GM04504 (cell line): ENCODE data around the gene DHRS2.
"Not testable (repeated sequence)": the region's sequence is repeated elsewhere in the genome, so short reads cannot be mapped to it uniquely, and the experiment has no call there.

ENCODE experiments used
- DNase-seq: peaks from one replicate; pipeline ENCODE4 v3.0.0-alpha.2; 2012; ENCODE audit warnings: low read depth

The DHRS2 gene

DNA sequence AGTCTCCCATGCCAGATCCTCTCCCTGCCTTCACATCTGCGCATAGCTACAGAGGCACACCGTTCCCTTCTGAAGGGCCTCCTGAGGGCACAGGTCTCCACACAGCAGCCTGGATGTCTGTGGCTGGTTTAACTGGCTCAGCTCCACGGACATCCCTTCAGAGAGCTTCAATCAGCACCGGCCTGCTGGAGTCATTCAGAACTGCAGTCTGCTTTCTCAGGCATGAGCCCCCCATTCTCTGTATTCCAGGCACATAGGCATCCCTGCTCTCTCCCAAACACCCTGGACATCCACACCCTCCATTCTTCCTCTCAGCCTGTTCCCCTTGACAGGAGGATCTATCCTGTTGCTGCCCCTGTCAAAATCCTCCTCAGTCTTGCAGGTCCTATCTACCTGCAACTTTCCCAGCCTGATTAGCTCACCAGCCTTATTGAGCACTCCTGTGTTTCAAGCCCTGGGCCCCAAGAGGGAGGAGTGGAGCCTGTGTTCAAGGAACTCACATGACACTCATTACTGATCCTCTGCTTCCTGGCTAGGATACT is 2.9 kb upstream of the DHRS2 start:
- no peak for DNase-seq

DNA sequence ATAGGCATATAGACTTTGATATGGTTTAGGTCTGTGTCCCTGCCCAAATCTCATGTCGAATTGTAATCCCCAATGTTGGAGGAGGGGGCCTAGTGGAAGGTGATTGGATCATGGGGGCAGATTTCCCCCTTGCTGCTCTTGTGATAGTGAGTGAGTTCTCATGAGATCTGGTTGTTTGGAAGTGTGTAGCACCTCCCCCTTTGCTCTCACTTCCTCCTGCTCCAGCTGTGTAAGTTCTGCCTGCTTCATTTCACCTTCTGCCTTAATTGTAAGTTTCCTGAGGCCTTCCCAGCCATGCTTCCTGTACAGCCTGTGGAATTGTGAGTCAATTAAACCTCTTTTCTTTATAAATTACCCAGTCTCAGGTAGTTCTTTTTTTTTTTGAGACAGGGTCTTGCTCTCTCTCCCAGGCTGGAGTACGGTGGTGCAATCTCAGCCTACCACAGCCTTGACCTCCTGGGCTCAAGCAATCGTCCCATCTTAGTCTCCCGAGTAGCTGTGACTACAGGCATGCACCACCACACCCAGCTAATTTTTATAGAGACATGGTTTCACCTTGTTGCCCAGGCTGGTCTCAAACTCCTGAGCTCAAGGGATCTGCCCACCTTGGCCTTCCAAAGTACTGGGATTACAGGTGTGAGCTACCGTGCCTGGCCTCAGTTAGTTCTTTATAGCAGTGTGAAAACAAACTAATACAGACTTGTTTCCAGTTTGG is 1.3 kb upstream of the DHRS2 start:
- not testable (repeated sequence) for DNase-seq

DNA sequence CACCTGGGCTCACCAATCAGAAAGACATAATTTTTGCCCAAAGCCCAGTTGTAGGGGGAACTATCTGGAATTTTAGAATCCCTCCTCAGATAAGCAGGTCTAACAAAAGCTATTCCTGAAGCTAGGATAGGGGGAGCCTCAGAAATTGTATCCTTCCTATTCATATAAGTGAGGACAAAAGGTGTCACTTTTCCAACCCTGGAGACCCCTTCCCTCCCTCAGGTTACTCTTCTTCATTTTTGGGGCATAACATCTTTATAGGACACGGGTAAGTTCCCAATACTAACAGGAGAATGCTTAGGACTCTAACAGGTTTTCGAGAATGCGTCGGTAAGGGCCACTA is 1.1 kb downstream of the DHRS2 start:
- DNase-seq, result not testable (repeated sequence)

DNA sequence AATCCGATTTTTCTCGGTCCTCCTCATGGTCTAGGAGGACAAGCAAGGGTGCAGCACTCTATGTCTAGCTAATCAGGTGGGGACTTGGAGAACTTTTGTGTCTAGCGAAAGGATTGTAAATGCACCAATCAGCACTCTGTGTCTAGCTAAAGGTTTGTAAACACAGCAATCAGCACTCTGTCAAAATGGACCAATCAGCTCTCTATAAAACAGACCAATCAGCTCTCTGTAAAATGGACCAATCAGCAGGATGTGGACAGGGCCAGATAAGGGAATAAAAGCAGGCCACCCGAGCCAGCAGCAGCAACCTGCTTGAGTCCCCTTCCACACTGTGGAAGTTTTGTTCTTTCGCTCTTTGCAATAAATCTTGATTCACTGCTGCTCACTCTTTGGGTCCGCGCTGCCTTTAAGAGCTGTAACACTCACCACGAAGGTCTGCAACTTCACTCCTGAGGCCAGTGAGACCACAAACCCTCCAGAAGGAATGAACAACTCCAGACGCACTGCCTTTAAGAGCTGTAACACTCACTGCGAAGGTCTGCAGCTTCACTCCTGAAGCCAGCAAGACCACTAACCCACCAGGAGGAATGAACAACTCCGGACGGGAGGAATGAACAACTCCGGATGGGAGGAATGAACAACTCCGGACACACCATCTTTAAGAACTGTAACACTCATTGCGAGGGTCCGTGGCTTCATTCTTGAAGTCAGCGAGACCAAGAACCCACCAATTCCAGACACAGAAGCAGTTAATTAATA is 1.7 kb downstream of the DHRS2 start:
- not testable (repeated sequence) for DNase-seq

DNA sequence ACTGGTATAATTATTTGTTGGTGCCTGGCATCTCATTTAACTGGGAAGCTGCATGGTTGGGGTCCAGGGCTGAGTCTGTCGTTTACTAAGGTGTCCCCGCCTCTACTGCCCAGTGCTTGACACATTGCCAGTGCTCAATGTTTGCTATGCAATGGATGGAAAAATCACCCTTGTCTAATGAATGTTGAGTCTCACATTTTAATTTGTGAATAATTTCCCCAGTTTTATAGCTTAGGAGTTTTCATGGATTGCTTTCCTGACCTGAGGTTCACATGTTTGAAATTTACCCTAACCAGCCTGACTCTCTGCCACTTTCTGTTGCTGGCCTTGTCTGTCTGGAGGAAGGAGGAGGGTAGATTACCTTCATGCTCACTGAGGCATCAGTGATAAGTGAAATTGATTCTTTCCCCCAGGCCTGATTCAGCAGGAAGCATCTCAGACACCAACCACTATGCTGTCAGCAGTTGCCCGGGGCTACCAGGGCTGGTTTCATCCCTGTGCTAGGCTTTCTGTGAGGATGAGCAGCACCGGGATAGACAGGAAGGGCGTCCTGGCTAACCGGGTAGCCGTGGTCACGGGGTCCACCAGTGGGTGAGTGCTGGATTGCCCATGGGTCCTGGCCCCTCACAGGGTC is 2.4 kb downstream of the DHRS2 start:
- DNase-seq, result no peak

DNA sequence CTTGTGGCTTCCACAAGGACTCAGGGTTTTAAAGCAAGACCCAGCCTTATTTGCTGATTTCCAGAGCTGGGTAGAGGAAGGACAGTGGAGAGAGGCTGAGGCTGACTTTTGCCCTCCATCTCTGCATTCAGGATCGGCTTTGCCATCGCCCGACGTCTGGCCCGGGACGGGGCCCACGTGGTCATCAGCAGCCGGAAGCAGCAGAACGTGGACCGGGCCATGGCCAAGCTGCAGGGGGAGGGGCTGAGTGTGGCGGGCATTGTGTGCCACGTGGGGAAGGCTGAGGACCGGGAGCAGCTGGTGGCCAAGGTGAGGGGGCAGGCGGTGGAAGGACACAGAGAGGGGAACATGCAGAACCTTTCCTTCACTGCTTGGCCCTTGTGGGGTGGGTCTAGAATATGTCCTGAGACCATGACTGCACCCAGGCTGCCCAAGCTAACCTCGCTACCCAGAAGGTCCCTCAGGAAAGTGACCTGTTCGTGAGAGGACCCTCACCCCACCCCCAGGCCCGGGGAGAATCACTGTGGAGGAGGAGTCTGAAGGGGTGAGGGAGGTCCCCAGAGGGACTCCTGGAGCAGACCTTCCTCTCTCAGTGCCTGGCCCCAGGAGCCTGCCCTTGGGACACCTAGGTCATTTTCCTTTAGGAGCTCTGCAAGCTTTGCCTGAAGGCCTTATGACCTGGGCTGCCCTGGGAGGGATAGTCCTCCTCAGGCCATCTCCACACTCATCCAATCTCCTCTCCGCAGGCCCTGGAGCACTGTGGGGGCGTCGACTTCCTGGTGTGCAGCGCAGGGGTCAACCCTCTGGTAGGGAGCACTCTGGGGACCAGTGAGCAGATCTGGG is 3.1 kb downstream of the DHRS2 start:
- DNase-seq, result no peak

DNA sequence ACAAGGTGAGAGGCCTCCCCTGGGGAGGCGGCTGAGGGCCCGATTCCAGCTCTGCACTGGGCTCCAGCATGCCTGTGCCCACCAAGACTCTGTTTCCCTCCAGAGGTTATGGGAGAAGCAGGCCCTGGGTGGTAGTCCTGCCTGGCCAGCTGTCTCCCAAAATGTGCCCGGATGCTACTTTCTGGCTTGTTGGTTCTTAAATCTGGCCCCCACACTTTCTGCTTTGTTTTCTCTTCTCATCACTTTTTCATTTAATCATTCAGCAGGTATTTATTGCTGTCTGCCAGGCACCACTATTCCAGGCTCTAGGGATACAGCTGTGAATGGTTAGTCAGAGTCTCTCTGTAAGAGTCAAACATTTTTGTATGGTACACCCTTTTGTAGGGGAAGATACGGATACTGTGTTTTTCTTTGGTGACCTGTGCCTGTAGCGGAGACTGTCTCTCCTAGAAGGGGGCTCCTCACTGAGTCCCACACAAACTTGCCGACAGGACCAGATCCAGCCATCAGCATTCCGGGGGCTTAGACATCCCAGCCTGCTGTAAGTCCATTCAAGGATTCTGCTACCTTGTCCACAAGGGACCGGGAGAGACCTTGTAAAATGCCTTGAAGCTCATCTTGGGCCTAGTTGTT is 3.8 kb downstream of the DHRS2 start:
- no peak for DNase-seq

DNA sequence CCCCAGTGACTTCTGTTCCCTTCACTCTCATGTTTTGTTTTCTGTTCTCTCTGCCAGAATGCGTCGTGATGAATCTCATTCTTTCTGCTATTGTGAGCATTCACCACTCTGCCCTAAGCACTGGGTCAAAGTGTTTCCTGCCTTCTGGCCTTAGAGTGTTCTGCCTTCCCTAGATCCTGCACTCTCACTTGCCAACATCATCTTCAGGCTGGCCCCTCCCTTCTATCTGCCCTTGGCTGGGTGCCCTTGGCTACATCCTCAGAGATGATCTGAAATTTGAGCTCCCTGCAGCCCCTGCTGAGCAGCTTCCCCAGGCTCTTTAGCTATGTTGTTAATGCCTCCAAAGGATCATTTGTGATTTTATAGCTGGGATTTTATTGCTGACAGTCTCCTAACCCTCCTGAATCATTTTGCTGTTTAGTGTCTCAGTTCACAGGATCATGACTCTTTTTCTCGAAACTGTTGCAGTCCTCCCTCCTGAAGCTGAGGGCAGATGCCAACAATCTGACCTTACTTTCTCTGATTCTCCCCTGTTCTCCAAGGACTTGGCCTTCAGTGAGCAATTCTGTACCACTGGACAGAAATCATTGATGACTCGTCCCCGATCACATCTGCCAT is 4.5 kb downstream of the DHRS2 start:
- peak; percentile 84 for DNase-seq

DNA sequence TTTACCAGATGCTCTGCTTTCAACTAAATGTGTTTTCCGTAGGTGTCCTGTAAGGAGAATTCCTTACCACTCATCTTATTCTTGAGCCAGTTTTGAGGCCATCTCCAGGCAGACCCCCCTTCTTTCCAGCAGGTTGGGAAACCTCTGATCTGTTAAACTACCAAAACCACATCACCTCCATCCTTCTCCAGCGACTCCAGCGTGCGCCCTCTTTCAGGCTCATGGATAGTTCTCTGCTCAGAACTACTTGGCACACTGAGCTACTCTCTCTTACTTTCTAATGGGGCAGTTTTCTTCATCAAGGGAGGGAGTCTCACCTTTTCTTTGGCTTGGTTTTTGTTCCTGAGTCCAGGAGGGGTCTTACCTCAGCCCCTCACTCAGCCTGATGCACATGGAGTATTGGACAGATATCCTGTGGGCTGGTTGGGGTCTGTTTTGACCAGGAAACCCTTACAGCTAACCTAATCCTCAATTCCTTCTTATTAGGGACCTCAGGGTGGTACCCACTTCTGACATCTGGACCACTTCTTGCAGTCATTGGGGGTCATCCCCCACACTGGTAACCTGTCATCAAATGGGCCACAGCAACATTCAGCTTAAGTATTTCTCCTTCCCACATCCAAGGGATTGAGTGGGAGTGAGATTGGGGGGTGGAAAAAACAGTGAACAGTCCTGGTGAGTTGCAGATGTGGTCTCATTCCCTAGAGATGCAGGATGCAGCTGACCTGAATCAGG is 5.2 kb downstream of the DHRS2 start:
- no peak for DNase-seq

DNA sequence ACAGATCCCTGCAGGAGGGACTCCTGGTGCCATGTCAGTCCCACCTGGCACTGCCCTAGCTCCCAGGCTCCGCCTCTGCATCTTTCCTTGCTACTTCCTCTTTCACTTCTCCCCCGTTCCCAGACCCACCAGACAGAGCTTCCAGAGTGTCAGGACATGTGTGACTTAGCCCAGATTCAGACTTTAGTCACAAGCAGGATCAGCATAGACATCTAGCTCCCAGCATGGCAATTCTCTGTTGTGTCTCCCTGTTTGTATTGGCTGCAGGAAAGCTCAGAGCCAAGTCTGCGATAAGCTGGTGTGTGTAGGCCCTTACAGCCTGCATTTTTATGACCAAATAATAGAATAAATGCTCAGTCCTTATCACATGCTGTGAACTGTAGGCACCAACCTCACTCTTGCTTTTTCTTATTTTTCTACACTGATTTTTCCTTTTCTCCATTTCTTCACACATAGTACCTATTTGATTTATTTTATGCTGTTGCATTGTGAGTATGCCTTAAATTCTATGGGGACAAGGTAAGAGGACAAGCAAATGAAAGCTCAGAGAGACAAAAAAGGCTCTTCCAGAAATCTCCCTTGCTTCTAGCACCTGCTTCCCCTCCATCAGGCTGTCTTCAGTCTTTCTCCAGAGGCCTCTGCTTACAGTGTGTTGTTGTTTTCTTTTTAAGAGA is 5.9 kb downstream of the DHRS2 start:
- no peak for DNase-seq

DNA sequence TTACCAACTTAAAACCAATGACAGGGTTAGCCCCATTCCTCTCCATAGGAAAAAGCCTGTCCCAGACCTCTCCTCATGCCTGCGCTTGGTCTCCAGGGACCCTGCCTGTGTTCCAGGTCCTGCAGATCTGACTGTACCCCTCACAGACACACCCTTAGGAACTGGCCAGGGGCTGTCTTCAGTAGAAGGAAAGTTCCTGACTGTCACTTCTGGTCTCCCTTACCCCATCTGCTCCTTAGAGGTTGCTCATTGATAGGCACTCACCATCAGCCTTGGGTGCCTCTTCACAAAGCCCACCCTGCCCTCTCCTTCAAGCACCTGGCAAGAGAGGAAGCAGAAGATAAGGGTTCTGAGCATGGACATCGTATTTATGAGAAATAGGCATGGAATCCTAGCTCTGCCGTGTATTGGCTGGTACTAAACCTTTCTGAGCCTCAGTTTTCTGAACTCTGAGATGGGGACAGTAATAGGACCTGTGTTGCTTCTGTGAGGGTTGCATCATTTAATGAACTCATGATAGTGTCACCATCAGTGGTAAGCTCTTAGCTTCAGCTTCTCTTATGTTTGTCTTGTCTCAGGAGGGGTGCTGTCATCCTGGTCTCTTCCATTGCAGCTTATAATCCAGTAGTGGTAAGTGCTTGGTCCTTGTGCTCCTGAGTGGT is 7.5 kb downstream of the DHRS2 start:
- DNase-seq, result no peak

DNA sequence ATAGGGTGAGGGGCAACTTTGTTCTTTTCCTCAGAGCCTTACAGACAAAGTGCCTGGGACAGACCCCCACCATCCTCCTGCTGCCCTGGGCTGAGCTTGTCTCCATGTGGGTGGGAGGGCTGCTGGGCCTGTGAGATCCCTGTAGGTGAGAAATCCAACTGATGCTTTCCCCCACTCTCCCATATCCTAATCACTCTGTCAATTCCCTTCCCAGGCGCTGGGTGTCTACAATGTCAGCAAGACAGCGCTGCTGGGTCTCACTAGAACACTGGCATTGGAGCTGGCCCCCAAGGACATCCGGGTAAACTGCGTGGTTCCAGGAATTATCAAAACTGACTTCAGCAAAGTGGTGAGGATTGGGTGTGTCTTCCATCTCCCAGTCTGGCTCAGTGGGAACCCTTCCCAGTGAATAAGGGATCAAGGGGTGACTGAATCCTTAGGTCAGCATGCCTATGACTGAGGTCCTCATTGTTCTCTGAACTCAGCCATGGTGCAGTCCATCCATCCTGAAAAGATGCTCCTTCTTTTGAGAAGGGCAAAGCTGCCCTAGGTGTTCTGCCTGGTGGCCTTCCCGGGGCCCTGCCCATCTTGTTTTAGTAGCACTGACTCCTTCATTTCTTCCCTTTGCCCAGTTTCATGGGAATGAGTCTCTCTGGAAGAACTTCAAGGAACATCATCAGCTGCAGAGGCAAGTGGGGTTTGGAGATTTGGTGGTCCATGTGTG is 8.2 kb downstream of the DHRS2 start:
- DNase-seq, result no peak

DNA sequence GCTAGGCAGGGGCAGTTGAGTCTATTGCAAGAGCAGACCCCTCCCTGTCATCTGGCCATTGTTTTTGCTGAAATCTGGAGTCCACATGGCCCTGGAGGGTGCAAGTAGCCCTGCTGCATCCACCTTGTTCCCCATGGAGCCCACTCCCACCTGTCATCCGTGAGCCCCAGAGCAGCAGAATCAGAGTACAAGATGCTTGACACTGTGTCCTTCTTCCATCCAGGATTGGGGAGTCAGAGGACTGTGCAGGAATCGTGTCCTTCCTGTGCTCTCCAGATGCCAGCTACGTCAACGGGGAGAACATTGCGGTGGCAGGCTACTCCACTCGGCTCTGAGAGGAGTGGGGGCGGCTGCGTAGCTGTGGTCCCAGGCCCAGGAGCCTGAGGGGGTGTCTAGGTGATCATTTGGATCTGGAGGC is 8.8 kb downstream of the DHRS2 start:
- no peak for DNase-seq

DNA sequence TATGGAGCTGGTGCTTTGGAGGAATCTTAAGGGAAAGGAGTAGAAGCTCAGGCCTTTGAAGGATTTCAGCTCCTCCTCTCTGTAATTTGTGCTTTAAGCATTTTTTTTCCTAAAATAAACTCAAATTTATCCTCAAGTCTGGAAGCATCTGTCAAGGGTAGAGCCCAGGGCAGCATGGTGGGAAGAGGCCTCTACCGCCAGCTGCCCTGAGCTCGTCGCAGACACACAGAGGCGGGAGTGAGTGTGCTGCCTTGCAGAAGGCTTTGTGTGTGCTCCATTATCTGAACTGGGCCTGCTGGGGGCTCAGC is 9.3 kb downstream of the DHRS2 start:
- DNase-seq, result no peak

DNA sequence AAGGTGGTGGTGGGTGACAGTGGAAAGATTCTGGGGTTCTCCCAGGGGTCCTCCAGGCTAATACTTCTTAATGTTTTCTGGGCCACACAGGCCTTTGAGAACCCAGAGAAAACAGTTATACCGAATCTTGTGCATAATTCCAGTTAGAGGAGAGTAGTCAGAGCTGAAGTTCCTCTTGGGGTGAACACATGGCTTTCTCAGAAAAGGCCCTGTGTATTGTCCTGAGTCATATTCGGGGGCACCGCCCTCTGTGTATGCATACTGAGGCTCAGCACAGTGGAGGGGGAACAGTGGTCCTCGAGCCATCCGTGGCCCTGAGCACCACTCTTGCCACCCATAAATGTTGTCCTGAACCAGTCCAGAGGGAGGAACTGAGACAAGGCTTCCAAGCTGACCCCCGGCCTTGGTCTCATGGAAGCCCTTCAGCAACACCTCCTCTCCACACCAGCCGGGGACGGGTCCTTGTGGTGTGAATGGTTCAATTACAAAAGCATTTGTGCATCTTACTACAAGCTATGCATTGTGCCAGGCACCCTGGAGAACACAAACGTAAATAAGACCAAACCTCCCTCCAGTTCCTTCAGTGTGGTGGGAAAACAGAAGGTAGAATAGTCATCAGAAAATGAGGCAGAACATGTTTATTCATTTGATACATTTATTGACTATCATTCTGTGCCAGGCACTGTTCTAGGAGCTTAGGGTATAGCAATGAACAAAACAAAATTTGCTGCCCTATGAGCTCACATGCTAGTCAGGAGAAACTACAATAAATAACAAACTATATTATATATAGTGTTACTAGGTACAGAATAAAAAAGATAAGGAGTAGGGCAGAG is 9.9 kb downstream of the DHRS2 start:
- DNase-seq, result no peak

DNA sequence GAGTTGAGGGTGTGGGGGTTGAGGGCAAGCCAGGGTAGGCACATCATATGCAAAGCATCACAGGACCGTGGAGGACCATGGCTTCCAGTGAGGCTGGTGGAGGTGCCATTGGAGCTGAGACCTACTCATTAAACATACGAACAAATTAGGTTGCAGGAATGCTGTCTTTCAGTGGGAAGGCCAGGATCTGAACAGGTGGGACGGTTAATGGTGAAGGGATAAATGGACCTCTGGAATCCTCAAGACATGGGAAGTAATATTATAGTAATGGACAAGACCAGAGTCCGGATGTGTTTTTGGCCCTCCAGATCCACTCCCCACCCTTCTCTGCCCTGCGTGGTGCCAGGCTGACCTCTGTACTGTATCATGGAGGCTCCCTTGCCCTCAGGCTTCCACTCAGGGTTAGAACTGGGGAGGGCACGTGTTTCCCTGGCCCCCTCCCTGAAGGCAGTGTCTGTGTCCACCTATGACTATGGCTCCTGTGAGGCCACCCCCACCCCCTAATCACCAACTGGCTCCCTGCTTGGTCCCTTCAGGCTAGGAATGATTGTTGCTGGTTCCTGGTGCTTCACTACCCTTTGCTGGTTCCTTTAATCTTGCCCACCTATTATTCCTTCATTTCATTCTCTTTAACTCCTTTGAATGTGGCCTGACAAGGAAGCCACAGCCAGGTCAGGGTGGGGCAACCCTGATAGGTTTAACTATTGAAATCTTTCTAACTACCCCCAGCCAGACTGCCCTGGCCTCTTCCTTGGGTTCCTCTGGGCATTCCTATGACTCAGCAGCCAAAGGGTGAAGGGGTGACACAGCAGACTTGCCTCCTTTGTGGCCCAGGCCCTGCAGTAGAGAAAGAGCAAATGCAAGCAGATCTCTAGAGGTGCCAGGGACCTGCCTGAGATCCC is 10.7 kb downstream of the DHRS2 start:
- DNase-seq, result no peak

DNA sequence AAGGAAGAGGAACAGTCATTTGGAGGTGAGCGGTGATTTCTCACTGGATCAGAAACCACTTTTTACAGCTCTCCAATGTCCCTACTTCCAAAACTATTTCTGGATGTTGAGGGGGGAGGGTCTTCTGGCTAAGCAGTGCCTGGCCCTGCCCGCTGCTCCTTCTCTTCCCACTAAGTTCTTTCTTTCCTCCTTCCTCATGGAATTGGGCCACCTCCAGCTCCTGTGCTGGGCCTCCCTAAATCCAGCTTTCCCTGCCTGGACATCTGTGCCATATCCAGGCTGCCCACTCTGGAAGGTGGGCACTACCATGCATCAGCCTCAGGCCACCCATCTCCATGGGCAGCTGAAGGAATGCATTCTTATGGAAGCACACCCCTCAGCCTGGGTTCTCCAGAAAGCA is 11.5 kb downstream of the DHRS2 start:
- DNase-seq, result no peak
